G401 (cell line): Measurements from ENCODE around the gene FSD1. TPM values are rescaled to one million over a fixed set of nuclear protein-coding genes. Genes with fewer than 3 reads are reported as not detected.

Experiments used
- DNase-seq: peaks from one replicate; pipeline ENCODE4 v3.0.0-alpha.2; 2015; ENCODE audit warnings: low spot score
- in situ Hi-C: cut with HindIII; loops from 2 replicates; pipeline ENCODE4 v1.10.0; 2016; ENCODE audit warnings: low sequenced_read_pairs, mixed read lengths
- total RNA-seq: library from RNA; depleted of rRNA; stranded (reverse); fragments of >200 nt; shearing (Covaris generic); gene quantifications from 2 replicates; pipeline ENCODE4 v1.2.3, GENCODE V29; 2014; rRNA removed

FSD1 gene
- total RNA-seq, 1 experiment from 2014 or later = 32.9 TPM

DNA sequence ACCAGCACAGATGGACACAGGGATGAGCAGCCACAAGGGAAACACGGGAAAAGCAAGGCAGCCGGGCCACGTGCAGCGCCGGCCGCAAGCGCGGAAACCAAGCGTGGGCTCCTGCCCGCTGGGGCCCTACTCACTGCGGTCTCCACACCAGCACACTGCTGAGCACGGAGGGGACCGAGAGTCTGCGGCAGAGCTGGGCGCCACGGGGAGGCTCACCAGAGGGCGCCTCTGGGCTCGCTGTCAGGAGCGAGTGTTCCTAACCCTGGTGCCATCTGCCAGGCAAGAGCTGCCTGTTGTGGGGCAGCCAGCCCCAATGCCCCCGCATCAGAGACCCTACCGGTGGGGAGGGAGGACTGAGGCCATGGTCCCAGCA is 65.5 kb downstream of the FSD1 start:
- DNase-seq = peak; percentile 64

DNA sequence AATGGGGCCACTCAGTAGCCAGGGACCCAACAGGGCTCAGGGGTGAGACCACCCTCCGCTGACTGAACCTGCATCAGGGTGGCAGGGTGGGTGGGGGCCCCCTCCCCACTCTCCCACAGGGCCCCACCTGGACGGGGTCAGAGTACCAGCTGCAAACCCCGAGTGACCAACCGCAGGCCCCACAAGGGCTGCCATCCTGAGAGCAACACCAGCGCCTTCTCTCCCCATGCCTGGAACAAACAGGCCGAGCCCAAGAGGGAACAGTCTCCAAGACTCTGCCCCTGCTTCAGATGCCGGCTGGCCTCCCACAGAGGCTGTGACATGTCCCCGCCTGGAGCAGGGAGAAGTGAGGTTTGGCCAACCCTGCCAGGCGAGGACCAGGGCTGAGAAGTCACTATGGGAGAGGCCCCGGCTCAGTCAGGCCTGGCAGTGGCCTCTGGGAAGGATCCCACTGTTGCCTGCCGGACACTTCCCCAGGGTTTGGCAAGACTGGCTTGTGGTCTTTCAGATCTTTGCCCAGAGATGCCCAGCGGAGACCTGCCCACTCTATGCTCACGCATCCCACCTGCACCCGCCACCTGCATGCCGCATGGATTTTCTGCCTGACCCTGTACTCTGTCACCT is 66.1 kb downstream of the FSD1 start:
- in situ Hi-C loops = no loop called here
- DNase-seq = no peak

More for the DNA sequence above, 65.5 kb downstream of the FSD1 start:
- in situ Hi-C loops = no loop called here

DNA sequence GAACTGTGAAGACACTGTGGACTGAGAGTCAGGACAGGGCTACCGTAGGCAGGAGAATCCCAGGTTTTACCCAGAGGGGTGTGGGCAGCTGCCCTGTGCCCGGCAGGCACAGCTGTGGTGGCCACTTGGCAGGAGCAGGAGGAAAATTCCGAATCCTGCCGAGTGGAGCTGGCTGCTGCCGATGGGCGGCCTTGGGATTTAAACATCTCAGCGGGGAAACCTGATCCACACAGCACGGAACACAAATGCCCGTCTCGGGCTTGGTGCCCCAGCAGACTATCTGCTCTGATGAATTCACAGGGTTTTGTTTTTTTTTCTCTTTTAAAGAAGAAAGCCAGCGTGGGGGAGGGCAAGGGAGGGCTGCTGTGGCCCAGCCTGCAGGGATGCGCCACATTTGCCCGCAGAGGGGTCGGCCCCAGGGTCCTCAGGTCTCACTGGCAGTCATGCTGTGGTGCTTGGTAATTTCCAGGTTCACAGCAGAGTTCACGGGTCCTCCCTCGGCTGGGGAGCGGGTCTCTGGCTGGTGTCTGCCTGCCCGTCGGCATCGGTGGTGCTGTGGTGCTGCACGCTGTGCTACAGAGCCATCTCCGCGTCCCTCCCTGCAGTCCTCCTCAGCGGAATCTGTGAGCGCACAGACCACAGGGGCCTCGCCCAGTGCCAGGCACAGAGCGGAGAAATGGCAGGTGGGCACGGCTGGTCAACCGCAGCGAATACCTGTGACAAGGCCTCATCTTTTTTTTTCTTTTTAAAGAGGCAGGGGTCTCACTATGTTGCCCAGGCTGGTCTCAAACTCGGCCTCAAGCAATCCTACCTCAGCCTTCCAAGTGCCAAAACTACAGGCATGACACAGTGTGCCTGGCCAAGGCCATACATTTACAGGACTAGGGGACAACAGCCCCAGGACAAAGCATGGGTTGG is 67.1 kb downstream of the FSD1 start:
- DNase-seq = peak; percentile 56
- in situ Hi-C loops = no loop called here

DNA sequence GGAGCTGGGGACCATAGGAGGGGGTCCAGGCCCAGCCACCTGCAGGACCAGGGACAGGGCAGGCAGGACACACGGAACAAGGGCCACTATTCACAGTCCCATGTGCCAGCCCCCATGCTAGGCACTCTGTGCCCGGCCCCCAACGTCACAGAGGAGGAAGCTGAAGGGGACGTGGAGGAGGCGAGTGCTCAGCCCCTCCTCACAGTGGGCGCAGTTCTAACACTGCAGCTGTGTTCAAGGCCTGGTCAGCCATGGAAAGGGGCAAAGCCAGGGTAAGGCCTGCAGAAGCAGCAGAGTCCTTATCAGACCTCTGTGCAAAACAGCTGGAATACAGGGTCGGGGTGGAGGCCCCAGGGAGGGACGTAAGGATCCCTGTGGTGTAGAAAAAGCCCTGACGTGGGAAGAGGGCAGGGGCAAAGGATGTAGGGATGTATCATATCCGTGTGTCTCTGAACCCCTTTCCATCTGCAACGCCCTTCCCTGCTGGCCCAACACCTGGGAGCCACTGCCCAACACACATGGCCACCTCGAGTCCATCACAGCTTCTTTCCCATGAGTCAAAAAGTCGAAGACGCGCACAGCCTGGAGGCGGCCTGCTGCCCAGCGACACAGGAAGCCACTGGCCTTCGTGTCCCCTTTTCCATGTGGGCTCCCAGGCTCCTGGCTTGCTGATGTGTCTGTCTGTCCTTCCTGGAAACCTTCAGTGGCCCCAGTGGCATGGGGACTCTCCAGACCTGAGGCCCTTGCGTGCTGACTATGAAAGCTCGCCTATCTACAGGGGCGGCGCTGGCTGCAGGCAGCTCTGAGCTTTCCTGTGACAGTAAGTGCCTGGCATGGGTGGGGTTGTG is 68.0 kb downstream of the FSD1 start:
- in situ Hi-C loops = no loop called here
- DNase-seq = no peak

DNA sequence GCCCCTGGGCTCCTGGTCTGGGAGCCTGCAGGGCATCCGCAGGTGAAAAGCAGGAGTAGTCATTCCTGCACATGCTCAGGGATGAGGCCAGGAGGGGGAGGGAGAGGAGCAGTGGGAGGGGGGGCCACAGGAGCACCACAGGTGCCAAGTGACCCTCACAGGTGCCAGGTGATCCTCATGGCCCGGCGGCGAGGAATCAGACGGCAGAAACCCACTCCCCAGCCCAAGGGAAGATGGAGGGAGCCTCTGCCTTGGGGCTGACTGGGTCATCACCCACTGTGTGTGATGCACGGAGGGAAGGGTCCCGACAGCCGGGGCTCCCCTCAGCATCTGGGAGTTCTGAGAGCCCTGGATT is 68.6 kb downstream of the FSD1 start:
- in situ Hi-C loops = no loop called here
- no peak for DNase-seq

Other genes with a start within 250 kb of the FSD1 start
- gene ZBTB7A, start 237.7 kb upstream of the FSD1 start, total RNA-seq = 12.8 and 13.3 TPM in 2 replicates
- gene MAP2K2, start 180.5 kb upstream of the FSD1 start, total RNA-seq = 370 and 376 TPM in 2 replicates
- not detected in 2 replicates for gene CREB3L3, start 151.0 kb upstream of the FSD1 start, total RNA-seq
- 17.2 and 21.8 TPM in 2 replicates for gene SIRT6, start 122.0 kb upstream of the FSD1 start, total RNA-seq
- gene ANKRD24, start 121.9 kb upstream of the FSD1 start, total RNA-seq = 3.8 and 4.4 TPM in 2 replicates
- gene EBI3, start 75.1 kb upstream of the FSD1 start, total RNA-seq = 1.8 and 5.4 TPM in 2 replicates
- gene YJU2, start 57.5 kb upstream of the FSD1 start, total RNA-seq = 36.1 and 40.4 TPM in 2 replicates
- gene SHD, start 25.3 kb upstream of the FSD1 start, total RNA-seq = 0.37 TPM in 1 of 2 replicates, not detected in the other
- gene TMIGD2, start 2.2 kb upstream of the FSD1 start, total RNA-seq = not detected in 2 replicates
- 26.0 and 29.8 TPM in 2 replicates for gene STAP2, start 34.2 kb downstream of the FSD1 start, total RNA-seq
- gene MPND, start 39.0 kb downstream of the FSD1 start, total RNA-seq = 29.5 and 51.3 TPM in 2 replicates
- gene SH3GL1, start 95.9 kb downstream of the FSD1 start, total RNA-seq = 95.8 and 109 TPM in 2 replicates
- gene CHAF1A, start 98.0 kb downstream of the FSD1 start, total RNA-seq = 39.4 and 46.0 TPM in 2 replicates
- 59.6 and 72.8 TPM in 2 replicates for gene UBXN6, start 153.2 kb downstream of the FSD1 start, total RNA-seq
- gene HDGFL2, start 167.7 kb downstream of the FSD1 start, total RNA-seq = 86.6 and 106 TPM in 2 replicates
- 0.18 and 0.34 TPM in 2 replicates for gene PLIN4, start 213.9 kb downstream of the FSD1 start, total RNA-seq
- 3.5 TPM in 1 of 2 replicates, not detected in the other for gene PLIN5, start 230.6 kb downstream of the FSD1 start, total RNA-seq
- gene LRG1, start 235.4 kb downstream of the FSD1 start, total RNA-seq = 0.25 and 0.41 TPM in 2 replicates